Measurements from ENCODE around the gene PFKL.

- no peak for TF ChIP-seq CTCF (IDR thresholded peaks at IDR 0.05; ENCODE audit: control extremely low read depth in 1 of 3, insufficient read depth in 1 of 3, low read depth in 1 of 3, low read length in 3 of 3)
- TF ChIP-seq KDM5A (IDR thresholded peaks at IDR 0.05; ENCODE audit: low read length) = no peak
- no peak for TF ChIP-seq TBP (IDR thresholded peaks at IDR 0.05; ENCODE audit: low read depth, low read length)
Observed at GRCh38 chr21:44324854-44325107, 24.9 kb downstream of the PFKL start.

Data from H1 (cell line).